GM18498 (cell line): ENCODE data around the gene AUTS2.

ENCODE experiments used
- ATAC-seq: cut with Tn5 transposase; IDR thresholded peaks from one replicate; pipeline ENCODE4 v1.9.1; 2021; ENCODE audit warnings: mild to moderate bottlenecking, moderate library complexity; ENCODE audit not compliant: unreplicated experiment

The AUTS2 gene

GRCh38 chr7:69710768-69711438, 112.6 kb downstream of the AUTS2 start:
- no peak for ATAC-seq

DNA sequence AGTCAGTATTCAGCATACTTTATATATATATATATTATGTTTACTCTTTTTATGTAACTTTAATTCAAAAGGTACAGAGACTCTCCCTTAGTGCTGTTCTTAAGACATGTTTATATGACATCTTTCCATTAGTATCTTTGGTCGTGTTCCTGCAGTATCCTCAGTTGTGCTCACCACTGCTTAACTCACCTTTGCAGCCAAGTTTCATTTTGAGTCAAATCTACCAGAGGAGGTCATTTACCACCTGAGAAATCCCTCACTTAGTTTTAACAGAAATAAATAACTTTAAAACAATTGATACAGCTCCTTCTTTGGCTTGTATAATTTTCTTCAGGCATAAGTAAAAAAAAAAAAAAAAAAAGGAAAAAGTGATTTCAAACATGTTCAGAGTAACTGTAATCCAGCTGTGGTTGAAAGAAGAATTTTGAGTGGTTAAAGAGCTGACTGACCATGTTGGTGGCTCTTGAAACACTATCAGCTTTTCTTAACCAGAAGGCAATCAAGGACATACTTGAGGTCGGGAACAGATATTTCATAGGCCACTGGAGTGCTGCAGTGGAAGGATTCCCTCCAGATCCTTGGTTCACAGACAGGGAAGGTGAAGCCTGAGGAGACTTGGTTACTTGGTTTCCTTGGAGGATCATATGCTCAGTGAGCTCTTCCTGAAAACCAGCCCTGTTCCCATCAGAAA, 116.8 kb downstream of the AUTS2 start:
- peak; percentile 81 for ATAC-seq

- ATAC-seq, result no peak
These were observed 118.9 kb downstream of the AUTS2 start for GRCh38 chr7:69717221-69717620.

GRCh38 chr7:69719717-69720116, 121.4 kb downstream of the AUTS2 start:
- no peak for ATAC-seq

- ATAC-seq, result no peak
These were observed 124.6 kb downstream of the AUTS2 start for GRCh38 chr7:69722843-69723242.

DNA sequence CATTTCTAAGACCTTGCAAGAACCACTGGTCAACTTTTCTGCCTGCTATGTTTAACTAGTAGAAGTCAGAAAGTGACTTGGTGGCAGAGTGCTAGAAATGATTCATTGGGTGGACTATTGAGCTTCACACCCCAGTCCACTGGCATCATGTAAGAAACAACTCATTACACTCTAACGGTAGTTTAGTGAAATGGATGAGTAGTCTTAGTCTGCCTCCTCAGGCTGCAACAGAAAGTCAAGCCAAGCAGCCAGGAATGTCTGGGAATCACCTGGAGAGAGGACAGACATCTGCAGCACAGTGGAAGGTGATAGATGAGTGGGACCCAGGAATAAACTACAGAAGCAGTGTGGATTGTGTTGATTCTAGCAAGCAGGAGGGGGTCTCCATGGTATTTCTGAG, 125.4 kb downstream of the AUTS2 start:
- no peak for ATAC-seq

GRCh38 chr7:69728304-69728703, 130.0 kb downstream of the AUTS2 start:
- no peak for ATAC-seq

DNA sequence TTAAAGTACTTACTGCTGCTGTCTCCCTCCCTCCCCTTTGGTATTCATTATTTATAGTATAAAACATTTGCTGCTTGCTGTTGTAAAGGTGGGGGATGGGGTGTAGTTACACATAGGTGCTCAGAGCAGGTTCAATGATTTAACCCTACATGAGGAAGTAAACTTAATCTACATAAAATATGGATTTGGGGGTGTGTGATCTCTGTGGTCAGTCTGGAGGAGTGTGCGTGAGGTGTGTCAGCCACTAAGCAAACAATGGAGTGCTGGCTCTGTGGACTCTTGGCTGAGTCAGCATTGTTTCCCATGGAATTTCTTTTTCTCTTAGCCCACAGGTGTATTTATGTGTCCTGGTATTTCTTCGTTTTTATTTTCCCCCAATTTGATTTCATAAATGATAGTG, 133.9 kb downstream of the AUTS2 start:
- no peak for ATAC-seq

DNA sequence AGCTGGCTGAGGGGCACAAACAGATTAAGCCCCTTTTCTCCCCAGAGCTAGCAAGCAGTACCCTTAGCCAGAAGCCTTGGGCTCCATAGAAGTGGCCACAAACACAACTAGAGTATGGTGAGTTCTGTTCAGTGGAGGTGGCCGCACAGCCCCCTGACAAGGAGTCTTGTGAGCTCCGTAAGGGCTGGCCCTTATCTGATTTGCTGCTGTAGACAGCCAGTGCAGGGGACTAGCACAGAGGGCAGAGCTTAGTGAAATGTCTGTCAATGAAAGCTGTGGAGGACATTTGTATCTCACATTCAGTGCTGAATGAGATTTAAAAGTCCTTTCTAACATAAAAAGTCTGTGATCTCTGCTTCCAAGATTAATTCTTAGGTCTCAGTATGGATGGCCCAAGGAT, 137.3 kb downstream of the AUTS2 start:
- no peak for ATAC-seq

DNA sequence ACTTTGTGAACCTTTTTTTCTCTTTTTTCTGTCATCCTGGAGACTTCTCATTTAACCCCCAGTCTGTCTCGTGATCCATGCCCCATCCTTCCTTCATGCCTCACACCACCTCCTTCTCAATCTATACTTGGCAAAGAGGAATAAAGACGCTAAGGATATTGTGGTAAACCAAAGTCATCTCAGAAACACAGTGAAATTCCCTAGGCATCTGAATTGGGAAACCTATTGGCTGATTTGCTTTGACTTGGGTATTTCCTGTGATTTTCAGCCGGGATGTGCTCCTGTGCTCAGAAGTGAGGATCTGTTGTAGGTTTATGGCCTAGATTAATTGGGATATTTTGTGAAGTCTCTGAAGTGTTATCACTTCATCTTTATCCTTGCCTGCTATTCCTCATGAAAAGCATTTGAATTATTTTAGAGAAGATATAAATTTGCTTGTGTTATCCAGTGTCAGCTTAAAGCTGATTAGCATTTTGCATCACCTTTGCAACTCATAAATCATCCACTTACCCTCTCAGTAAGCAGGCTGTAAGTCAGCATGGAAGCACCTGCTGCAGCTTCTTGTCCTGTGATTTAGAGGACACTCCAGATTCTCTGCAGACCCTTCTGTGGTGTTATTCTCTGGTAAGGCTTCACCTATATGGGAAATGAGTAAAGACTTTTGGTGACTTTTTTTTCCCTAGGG, 138.0 kb downstream of the AUTS2 start:
- no peak for ATAC-seq

DNA sequence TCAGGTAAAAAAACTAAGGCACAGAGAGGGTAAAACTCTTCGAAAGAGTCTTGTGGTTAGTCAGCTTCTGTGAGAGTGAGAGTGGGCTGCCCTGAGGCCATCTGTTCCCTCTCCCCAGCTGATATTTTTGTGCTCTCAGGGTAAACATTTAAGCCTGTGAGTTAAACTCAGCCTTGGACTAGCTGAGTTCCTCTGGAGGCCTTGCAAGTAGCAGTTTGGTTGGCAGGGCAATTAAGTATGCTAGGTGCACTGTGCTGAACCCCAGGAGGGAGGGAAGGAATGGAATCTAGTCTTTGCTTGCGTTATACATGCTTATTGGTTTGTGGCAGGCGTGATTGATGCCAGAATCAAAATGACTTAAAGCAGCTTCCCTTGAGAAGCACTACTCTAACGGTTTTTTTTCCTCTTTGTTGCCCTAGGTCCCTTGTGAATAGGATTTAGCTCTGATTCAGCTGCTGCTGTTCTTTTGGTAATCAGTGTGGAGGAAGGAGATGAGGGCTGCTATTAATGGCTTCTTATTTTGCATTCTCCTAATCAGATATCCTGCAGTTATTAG, 140.2 kb downstream of the AUTS2 start:
- peak; percentile 76 for ATAC-seq

GRCh38 chr7:69739190-69739589, 140.9 kb downstream of the AUTS2 start:
- ATAC-seq, result peak; percentile 62

- peak; percentile 51 for ATAC-seq
These were observed 141.7 kb downstream of the AUTS2 start for GRCh38 chr7:69739931-69740431.

DNA sequence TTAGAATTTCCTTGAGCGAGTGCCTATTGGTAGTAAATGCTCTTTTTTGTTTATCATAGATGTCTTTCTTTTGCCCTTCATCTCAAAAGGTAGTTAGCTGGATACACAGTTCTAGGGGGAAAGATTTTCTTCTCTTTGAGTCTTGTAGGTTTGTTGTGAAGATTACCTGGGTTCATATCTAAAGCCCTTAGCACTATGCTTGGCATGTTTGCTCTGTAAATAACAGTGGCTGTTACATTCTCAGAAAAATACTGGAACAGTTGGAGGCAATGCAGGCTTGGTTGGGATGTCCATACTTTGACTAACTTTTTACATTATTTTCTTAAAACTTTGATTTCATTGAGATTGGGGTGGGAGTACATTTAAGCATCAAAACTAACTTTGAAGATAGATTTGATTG, 144.0 kb downstream of the AUTS2 start:
- no peak for ATAC-seq

DNA sequence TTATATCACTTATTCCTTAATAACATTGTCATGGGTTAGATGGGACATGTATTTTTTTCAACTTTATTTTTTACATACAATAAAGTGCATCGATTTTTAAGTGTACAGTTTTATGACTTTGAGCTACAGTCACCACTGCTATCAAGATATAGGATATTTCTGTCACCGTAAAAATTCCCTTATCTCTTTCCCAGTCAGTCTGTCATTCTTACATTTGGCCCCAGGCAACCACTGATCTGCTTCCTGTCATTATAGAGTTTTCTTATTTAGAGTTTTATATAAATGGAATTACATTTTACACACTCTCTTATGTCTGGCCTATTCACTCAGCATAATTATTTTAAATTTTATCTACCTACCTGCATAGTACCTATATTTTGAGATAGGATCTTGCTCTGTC, 145.2 kb downstream of the AUTS2 start:
- no peak for ATAC-seq

- ATAC-seq, result no peak
These were observed 145.8 kb downstream of the AUTS2 start for GRCh38 chr7:69744026-69744425.

DNA sequence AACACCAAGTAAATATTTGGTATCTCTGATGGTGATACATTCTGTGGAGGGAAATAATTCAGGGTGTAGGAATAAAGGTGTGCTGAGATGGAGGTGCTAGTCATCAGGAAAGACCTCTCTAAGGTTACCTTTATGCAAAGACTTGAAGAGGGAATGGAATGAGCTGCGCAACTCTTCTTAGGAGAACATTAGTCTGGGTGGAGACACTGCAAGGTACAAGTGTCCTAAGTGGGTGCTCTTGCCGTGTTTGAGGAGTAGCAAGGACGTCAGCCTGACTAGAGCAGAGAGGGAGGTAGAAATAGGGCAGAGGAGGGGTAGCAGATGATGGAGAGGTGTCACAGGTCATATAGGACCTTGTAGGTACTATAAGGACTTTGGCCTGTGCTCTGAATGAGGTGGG, 148.1 kb downstream of the AUTS2 start:
- ATAC-seq, result no peak

GRCh38 chr7:69747144-69747543, 148.9 kb downstream of the AUTS2 start:
- ATAC-seq, result no peak

- ATAC-seq, result no peak
These were observed 150.3 kb downstream of the AUTS2 start for GRCh38 chr7:69748530-69748929.

GRCh38 chr7:69749372-69749979, 151.2 kb downstream of the AUTS2 start:
- no peak for ATAC-seq

DNA sequence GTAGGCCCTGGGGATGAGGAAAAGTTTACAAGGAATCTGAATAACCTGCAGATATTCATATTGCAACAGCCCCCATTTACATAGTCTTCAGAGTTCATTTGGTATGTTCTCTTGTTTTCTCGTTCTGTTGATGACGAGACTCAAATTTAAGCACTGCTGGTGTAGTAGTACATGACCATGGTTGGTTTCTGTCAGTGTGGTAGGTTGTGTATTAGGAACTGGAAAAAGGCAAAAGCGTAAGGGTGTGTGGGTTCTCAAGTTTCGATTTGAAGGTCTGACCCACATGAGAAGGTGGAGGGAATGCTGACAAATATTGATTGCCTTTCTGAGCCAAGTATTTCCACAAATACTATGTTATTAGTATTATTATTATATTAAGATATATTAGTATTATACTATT, 151.7 kb downstream of the AUTS2 start:
- ATAC-seq, result peak; percentile 61
